HepG2 (cell line): Measurements from ENCODE around the gene GSTCD.

Source experiments
- CHD2 ChIP-seq: IDR thresholded peaks from 2 replicates; pipeline ENCODE4 v1.6.1; 2011; ENCODE audit warnings: low read depth, low read length, improper control_type of control experiment
- EZH2 ChIP-seq: conservative IDR thresholded peaks from 2 replicates; pipeline ENCODE4 v1.6.1; 2012; ENCODE audit warnings: mild to moderate bottlenecking, low read depth, low read length, moderate library complexity
- GABPA ChIP-seq, 2 experiments: IDR thresholded peaks; 2 replicates each; pipeline ENCODE4 v1.6.1; 2011 to 2016; ENCODE audit warnings: low read depth in 2 of 2, low read length in 1 of 2, missing biosample characterization in 1 of 2, missing genetic modification characterization in 1 of 2
- POLR2AphosphoS5 ChIP-seq: IDR thresholded peaks from 2 replicates; pipeline ENCODE4 v1.6.1; 2012; ENCODE audit warnings: low read depth, low read length
- POLR2G ChIP-seq: fragments of 200-400 bp; formaldehyde crosslinking; IDR thresholded peaks from 2 replicates; pipeline ENCODE4 v1.6.1; 2018; ENCODE audit warnings: mild to moderate bottlenecking, low read depth, low read length, moderate library complexity
- ZC3H4 ChIP-seq: sonication (generic); formaldehyde crosslinking; IDR thresholded peaks from 2 replicates; pipeline ENCODE4 v1.4.0; 2020; ENCODE audit warnings: missing genetic modification reagents, borderline replicate concordance
- ZIK1 ChIP-seq: sonication (generic); formaldehyde crosslinking; IDR thresholded peaks from 2 replicates; pipeline ENCODE4 v1.5.0; 2020; ENCODE audit warnings: mild to moderate bottlenecking, low read depth, missing genetic modification reagents, borderline replicate concordance
- ZNF282 ChIP-seq: fragments of 450-650 bp; IDR thresholded peaks from 2 replicates; pipeline ENCODE4 v1.6.1; 2018; ENCODE audit not compliant: partially characterized antibody
- TF ChIP-seq, protein P1 (sequence below): sonication (generic); formaldehyde crosslinking; IDR thresholded peaks from 2 replicates; pipeline ENCODE4 v1.5.0; 2020; ENCODE audit warnings: mild to moderate bottlenecking, missing genetic modification reagents, moderate library complexity
- TF ChIP-seq, protein P2 (sequence below): fragments of 450-650 bp; IDR thresholded peaks from 2 replicates; pipeline ENCODE4 v1.6.1; 2016
- TF ChIP-seq, protein P3 (sequence below): IDR thresholded peaks from 2 replicates; pipeline ENCODE4 v1.6.1; 2012; ENCODE audit warnings: inconsistent platforms
- TF ChIP-seq, protein P4 (sequence below): sonication (generic); formaldehyde crosslinking; IDR thresholded peaks from 2 replicates; pipeline ENCODE4 v1.8.0; 2022; ENCODE audit warnings: mild to moderate bottlenecking, missing genetic modification reagents; ENCODE audit not compliant: insufficient replicate concordance

DNA sequence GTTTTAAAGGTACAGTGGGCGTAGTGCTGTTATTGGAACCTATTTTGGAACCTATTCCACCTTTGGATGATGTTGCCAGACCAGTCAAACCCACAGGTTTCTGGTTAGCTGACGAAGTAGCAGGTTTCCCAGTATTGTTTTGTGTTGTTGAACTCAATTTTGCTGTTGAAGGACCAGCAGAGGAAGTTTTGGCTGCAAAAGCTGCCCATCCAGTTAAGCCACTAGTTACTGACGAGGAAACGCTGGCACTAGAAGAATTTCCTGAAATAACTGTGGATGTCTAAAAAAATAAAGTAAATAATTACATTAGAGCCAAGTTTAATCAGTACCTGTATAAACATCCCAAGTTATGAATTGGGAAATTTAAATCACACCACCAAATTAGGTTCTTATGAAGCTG lies 25.5 kb upstream of the GSTCD start:
- TF ChIP-seq POLR2AphosphoS5 (no peak), ZIK1 (CRISPR knock-in tag) (no peak), ZNF282 (no peak), EZH2 (no peak), ZC3H4 (CRISPR knock-in tag) (no peak), GABPA (IDR thresholded peaks at IDR 0.05; ENCODE audit: low read depth, low read length) (no peak), GABPA (CRISPR knock-in tag; IDR thresholded peaks at IDR 0.05; ENCODE audit: low read depth) (no peak), CHD2 (no peak), POLR2G (no peak)
- TF ChIP-seq, protein P1, sequence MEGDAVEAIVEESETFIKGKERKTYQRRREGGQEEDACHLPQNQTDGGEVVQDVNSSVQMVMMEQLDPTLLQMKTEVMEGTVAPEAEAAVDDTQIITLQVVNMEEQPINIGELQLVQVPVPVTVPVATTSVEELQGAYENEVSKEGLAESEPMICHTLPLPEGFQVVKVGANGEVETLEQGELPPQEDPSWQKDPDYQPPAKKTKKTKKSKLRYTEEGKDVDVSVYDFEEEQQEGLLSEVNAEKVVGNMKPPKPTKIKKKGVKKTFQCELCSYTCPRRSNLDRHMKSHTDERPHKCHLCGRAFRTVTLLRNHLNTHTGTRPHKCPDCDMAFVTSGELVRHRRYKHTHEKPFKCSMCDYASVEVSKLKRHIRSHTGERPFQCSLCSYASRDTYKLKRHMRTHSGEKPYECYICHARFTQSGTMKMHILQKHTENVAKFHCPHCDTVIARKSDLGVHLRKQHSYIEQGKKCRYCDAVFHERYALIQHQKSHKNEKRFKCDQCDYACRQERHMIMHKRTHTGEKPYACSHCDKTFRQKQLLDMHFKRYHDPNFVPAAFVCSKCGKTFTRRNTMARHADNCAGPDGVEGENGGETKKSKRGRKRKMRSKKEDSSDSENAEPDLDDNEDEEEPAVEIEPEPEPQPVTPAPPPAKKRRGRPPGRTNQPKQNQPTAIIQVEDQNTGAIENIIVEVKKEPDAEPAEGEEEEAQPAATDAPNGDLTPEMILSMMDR = no peak
- TF ChIP-seq, protein P2, sequence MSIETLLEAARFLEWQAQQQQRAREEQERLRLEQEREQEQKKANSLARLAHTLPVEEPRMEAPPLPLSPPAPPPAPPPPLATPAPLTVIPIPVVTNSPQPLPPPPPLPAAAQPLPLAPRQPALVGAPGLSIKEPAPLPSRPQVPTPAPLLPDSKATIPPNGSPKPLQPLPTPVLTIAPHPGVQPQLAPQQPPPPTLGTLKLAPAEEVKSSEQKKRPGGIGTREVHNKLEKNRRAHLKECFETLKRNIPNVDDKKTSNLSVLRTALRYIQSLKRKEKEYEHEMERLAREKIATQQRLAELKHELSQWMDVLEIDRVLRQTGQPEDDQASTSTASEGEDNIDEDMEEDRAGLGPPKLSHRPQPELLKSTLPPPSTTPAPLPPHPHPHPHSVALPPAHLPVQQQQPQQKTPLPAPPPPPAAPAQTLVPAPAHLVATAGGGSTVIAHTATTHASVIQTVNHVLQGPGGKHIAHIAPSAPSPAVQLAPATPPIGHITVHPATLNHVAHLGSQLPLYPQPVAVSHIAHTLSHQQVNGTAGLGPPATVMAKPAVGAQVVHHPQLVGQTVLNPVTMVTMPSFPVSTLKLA = no peak
- TF ChIP-seq, protein P3, sequence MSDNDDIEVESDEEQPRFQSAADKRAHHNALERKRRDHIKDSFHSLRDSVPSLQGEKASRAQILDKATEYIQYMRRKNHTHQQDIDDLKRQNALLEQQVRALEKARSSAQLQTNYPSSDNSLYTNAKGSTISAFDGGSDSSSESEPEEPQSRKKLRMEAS = no peak
- TF ChIP-seq, protein P4, sequence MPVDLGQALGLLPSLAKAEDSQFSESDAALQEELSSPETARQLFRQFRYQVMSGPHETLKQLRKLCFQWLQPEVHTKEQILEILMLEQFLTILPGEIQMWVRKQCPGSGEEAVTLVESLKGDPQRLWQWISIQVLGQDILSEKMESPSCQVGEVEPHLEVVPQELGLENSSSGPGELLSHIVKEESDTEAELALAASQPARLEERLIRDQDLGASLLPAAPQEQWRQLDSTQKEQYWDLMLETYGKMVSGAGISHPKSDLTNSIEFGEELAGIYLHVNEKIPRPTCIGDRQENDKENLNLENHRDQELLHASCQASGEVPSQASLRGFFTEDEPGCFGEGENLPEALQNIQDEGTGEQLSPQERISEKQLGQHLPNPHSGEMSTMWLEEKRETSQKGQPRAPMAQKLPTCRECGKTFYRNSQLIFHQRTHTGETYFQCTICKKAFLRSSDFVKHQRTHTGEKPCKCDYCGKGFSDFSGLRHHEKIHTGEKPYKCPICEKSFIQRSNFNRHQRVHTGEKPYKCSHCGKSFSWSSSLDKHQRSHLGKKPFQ (CRISPR knock-in tag) = no peak
